ENCODE results near the gene KMT5C.
A peak's percentile ranks its signal among the peaks of the same experiment; 100 is the strongest.

Gene KMT5C

GRCh38 chr19:55369653-55370304, 30.1 kb downstream of the KMT5C start:
- no peak for DNase-seq

DNA sequence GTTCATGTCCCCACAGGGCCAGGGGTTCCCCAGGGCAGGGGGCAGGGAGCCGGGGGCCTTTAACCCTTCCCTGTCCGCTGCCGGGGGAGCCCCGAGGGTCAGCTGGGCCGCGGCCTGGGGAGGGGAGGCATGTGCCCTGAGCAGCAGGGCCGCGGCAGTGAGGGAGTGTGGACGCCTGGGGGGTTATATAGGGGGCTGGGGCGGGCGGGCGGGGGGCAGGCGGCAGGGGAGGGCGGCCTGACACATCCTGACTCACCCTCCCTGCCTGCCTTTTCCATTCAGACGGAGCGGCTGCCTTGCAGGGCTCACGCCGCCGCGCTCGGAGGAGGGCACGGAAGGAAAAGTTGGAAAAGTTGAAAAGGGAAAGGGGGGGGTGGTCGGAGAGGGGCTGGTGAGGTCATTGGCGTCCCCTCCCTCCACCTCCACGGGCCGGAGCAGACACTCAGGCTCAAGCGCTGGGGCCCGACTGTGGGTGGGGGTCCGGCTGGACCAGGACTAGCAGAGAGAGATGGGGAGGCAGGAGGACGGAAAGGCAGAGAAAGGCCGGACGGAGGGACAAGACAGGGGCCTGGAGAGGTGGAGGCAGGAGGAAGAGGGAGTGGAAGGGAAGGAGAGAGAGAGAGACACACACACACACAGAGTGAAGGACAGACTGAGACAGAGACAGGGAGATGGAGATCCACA, 30.8 kb downstream of the KMT5C start, which contains the start of gene IL11:
IL11 (minus strand) TSS at position 159 of the 684 bp plus-strand sequence; CDS start at position 6, 153 bp downstream.
- DNase-seq: no peak

DNA sequence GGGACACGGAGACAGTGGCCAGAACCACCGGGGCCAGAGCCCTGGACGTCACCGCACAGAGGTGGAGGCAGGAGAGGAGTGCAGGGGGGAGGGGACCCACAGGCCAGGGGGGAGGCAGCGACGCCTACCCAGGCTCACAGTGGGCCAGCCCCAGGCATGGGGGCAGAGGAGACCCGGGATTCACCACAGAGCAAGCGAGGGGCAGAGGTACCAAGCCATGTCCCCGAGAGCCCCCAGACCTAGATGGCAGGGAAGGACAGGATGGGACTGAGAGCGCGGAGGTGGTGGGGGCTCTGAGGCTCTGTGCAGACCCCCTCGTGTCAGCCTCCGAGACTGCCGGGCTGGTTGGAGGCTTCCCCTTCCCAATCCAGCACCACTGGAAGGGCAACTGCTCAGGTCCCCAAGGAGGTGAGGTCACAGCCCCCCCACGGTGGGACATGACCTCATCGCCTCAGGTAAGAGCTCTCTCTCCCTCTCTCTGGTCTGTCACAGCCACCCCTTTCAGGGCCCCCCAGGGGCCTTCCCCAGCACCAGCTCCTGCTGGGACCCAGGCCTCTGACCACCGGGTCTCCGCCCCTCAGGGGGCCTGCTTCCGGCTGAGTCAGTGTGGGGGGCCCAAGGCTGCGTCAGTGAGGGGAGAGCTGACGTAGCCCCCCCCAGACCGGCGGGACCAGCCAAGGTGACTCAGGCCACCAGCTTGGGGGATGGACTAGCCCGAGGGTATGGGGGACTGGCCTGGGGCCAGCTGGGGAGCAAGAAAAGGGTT, 32.8 kb downstream of the KMT5C start:
- DNase-seq: no peak

GRCh38 chr19:55373306-55373992, 33.8 kb downstream of the KMT5C start:
- no peak for DNase-seq

DNA sequence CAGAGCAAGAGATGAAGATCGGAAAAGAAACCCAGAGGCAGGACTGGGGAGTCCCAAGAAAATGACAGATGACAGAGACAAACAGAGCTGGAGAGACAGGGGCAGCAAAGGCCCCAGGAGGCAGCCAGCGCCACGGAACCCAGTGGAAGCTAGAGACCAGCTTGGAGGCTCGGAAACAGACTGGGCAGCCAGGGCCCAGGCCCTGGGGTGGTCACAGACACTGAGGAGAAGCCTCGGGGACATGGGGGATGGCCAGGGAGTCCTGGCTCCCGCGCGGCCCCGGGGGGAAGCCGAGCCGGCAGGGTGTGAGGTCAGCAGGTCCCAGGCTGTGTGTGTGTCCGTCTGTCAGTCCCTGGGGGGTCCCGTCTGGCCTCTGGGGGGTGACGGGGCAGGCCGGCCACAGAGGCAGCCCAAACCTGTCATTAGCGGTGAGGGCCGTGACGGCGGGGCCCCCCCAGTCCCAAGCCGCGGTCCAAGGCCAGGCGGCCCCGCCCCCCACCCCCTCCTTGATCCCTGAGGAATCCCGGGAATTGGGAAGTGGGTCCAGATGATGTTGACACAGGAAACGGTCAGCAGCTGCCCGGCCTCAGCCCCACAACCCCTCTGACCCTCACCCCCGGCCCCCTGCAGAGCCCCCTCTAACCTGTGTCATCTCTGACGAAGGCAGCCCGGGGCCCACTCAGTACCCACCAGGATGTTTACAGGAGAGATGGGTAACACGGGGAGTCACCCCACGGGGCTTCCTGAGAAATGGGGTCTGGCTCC, 34.5 kb downstream of the KMT5C start:
- no peak for DNase-seq

- DNase-seq: no peak
These were observed 36.7 kb downstream of the KMT5C start, which contains the start of gene TMEM190 for GRCh38 chr19:55376241-55376933. Gene TMEM190, plus strand, starts transcription at chr19:55376826. Its CDS starts 28 bp downstream, at chr19:55376854.

GRCh38 chr19:55377356-55378131, 37.9 kb downstream of the KMT5C start:
- DNase-seq: no peak

GRCh38 chr19:55379174-55379573, 39.5 kb downstream of the KMT5C start:
- DNase-seq: no peak

GRCh38 chr19:55382013-55382412, 42.3 kb downstream of the KMT5C start:
- no peak for DNase-seq

- no peak for DNase-seq
These were observed 42.9 kb downstream of the KMT5C start for GRCh38 chr19:55382522-55383054.

DNA sequence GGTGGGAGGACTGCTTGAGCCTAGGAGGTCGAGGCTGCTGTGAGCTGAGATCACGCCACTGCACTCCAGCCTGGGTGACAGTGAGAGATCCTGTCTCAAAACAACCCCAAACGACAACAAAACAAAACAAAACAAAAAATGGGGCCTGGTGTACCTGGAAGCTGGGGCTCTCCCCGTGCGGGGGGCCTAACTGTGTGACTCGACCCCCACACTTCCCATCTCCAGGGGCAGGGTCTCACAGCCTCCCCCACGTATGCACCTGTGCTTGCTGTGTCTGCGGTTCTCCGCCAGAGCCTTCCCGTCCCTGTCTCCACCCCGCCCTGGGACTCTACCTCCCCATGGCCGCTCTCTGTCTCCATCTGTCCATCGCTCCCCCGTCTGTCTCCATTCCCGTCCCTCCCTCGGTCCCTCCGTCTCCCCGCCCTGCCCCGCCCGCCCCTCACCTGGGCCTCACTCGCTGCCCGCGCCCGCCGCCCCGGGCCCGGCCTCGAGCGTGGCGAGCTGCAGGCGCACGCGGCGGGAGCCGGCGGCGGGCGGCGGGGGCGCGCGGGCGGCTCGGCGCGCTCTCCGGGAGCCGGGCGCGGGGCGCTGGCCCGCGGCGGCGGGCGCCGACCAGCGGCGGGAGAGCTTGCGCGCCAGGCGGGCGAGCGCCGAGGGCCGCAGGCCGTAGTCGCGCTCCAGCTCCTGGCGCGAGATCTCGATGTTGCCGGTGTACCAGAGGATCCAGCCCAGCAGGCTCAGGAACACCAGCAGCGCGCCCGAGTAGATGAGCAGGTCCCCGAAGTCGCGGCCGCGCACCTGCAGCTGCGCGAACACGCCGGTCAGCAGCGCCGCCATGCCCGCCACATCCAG, 43.8 kb downstream of the KMT5C start:
- DNase-seq: no peak

DNA sequence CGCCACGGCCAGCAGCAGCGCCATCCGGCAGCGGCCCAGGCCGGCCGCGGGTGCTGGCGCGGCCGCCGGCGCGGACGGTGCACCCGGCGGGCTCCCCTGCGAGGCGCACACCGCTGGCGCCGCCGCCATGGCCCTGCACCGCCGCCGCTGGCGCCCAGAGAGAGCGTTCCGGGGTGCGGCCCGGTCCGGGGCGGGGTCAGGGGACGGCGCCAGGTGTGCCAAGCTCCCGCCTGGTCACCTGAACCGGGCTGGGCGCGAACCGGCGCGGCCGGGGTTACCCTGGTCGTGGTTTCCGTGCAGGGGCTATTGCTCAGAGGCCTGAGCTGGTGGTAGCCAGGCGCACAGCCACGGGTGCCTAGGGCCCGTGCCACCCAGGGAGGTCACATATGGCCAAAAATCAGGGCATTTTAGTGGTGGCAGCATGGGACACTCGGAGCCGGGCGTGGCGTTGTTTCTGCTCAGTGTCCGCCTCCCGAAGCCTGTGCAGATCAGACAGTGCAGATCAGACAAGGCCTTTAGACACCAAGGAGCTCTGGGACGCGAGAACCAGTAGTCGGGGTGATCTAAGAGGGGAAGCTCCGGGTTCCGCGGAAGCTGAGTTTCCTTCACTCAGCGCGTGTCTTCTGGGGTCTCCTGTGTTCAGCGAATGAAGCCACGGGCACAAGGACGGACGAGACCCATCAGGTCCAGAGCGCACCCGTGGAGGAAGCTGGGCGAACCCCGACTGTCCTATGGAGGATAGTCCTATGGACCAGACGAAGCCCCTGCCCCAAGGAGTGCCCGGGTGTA, 44.6 kb downstream of the KMT5C start, which contains the start of gene TMEM238:
TMEM238 (minus strand) TSS at position 162 of the 789 bp plus-strand sequence; CDS start at position 129, 33 bp downstream.
- DNase-seq: no peak

DNA sequence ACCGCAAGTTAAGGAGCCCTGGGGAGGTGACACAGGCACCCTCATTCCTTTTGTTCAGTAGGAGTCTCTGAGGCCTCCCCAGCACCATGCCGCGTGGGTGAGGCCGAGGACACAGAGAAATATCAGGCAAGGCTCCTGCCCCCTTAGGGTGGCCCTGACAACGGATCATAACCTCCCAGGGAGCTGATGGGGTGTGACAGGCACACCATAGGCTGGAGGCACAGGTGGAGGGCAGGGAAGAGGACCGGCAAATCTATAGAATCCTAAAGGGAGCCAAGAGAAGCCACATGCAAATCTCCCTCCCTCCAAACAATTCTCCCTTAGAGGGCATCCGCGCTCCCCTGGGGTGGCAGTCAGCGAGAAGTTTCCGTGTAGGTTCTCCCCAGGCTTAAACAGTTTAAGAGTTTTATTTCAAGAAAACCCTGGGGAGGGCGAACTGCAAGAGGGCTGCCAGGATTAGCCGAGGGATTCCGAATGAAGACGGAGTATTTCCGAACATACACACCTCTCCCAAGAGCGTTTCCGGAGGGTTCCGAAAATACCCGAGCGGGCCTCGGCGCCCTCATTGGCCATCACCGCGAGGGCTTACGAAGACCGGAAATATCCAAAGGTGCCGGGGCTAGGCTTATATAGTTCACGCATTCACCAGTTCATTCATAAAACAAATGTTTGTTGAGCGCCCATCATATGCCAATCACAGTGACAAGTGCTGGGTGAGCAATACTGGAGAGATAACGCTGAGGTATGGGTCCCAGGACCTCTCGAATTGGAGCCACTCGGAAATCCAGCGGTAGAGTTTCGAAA, 45.4 kb downstream of the KMT5C start:
- DNase-seq: peak; percentile 70

DNA sequence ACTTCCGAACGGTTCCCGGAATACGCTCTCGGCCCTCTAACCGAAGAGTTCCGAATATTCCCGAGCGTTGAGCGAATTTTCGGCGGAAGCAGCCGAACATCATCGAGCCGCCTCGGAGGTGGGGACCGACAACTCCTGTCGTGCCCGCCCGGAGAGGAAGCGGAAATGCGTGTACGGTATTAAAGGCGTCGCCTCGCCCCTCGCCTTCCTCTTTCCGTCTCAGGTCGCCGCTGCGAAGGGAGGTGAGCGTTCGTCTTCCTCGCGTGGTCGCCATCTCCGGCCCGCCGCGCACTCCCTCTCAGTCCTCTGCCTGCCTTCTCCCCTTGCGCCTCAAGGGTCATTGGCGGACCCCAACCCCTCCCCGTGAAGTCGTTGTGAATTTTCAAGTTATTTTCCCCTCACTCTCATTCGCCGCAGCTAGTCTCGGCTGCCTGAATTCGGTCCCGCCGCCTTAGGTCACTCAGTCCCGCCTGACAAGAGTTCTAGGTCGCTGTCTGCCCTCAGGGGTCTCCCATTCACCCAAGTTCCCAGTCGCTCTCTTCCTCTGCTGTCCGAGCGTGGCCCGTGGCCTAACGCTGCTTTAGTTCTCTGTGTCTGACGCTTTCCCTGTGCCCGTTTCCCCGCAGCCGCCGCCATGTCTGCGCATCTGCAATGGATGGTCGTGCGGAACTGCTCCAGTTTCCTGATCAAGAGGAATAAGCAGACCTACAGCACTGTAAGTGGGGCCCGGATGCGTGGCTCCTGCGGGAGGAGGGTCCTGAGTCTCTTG, 46.2 kb downstream of the KMT5C start, which contains the start of gene RPL28:
RPL28 (plus strand) TSS at position 209 of the 769 bp plus-strand sequence; CDS start at position 635, 426 bp downstream.
- peak; percentile 64 for DNase-seq

DNA sequence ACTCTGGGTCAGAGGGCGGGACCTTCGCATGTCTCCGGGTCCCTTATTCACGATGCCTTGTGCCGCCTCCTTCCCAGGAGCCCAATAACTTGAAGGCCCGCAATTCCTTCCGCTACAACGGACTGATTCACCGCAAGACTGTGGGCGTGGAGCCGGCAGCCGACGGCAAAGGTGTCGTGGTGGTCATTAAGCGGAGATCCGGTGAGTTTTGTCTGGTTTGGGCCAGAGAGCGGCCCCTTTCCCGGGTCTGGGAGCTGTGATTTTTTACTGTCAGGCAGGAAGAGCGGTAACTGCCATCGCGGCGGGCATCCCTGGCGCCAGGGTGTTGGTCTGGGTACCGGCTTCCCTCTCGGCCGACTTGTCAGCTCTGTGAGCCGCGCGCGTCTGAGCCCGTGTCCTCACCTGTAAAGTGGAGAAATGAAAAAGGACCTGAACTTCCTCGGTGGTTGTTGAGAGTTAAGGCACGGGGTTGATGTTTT, 46.9 kb downstream of the KMT5C start:
- no peak for DNase-seq

DNA sequence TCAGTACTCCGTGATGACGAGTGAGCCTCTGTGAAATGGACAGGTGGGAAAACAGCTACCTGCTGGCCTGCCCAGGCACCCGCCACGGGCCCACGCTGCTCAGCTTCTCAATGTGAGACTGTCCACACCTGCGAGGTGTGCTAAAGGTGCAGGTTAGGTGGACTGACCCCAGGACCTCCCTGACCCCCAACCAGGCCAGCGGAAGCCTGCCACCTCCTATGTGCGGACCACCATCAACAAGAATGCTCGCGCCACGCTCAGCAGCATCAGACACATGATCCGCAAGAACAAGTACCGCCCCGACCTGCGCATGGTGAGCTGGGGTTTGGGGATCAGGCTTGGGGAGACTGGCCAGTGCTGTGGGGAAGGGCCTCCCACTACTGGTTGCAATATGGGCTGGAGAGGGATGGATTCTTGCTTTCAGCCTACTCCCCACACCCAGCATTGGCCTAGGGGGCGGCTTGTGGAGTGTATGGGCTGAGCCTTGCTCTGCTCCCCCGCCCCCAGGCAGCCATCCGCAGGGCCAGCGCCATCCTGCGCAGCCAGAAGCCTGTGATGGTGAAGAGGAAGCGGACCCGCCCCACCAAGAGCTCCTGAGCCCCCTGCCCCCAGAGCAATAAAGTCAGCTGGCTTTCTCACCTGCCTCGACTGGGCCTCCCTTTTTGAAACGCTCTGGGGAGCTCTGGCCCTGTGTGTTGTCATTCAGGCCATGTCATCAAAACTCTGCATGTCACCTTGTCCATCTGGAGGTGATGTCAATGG, 48.2 kb downstream of the KMT5C start:
- DNase-seq: no peak
